OCI-LY3 (cell line): ENCODE results near the gene UBC.

ENCODE experiments used
- CTCF ChIP-seq: fragments of 200-600, 300-600 bp; sonication (generic); IDR thresholded peaks from 2 replicates; pipeline ENCODE4 v1.5.1; 2014; ENCODE audit warnings: antibody characterized with exemption, low read length, low read depth
- EZH2phosphoT487 ChIP-seq: fragments of 200-600 bp; shearing (Covaris generic); IDR thresholded peaks from 2 replicates; pipeline ENCODE4 v1.6.1; 2018; ENCODE audit warnings: antibody characterized with exemption, mixed run types, low read depth

- TF ChIP-seq CTCF (no peak), EZH2phosphoT487 (no peak)
Measured at GRCh38 chr12:124876171-124876570, 38.3 kb downstream of the UBC start.
